Fibroblast of skin of back (primary cell): ENCODE data around the gene MAPK13. TPM values are rescaled to one million over a fixed set of nuclear protein-coding genes. Genes with fewer than 3 reads are reported as not detected.
A peak's percentile ranks its signal among the peaks of the same experiment; 100 is the strongest.
"Not testable (repeated sequence)": the region's sequence is repeated elsewhere in the genome, so short reads cannot be mapped to it uniquely, and the experiment has no call there.

ENCODE experiments used
- DNase-seq: peaks from one replicate; pipeline ENCODE4 v3.0.0-alpha.2; 2013
- polyA plus RNA-seq, 2 experiments: library from polyadenylated mRNA; unstranded; fragments of 120-200 nt; gene quantifications; one replicate each; pipeline ENCODE4 v1.2.1, GENCODE V29; 2013; ENCODE audit not compliant: insufficient read length in 2 of 2

MAPK13 gene
- polyA plus RNA-seq (2013, experiment 1 of 2; ENCODE audit: insufficient read length): 0.57 TPM
- polyA plus RNA-seq (2013, experiment 2 of 2; ENCODE audit: insufficient read length): 0.84 TPM

- peak; percentile 8 for DNase-seq
These were observed at the start of gene MAPK13 for GRCh38 chr6:36129941-36130666. TSS of gene MAPK13 (plus strand) at chr6:36130513. CDS start at chr6:36130583, 70 bp downstream.

GRCh38 chr6:36082318-36082717 lies 48.0 kb upstream of the MAPK13 start:
- no peak for DNase-seq

- DNase-seq: peak; percentile 19
These were observed 46.9 kb upstream of the MAPK13 start for GRCh38 chr6:36083446-36083845.

- DNase-seq: not testable (repeated sequence)
These were observed 42.1 kb upstream of the MAPK13 start for GRCh38 chr6:36088204-36088603.

GRCh38 chr6:36089048-36089447 lies 41.3 kb upstream of the MAPK13 start:
- no peak for DNase-seq

GRCh38 chr6:36094238-36094637 lies 36.1 kb upstream of the MAPK13 start:
- DNase-seq: no peak

GRCh38 chr6:36094753-36095496 lies 35.4 kb upstream of the MAPK13 start:
- peak; percentile 71 for DNase-seq

- DNase-seq: no peak
These were observed 34.6 kb upstream of the MAPK13 start for GRCh38 chr6:36095497-36096391.

- no peak for DNase-seq
These were observed 31.9 kb upstream of the MAPK13 start for GRCh38 chr6:36098253-36098919.

GRCh38 chr6:36098920-36099647 lies 31.2 kb upstream of the MAPK13 start:
- DNase-seq: no peak

GRCh38 chr6:36099869-36100483 lies 30.3 kb upstream of the MAPK13 start:
- no peak for DNase-seq

GRCh38 chr6:36101691-36102090 lies 28.6 kb upstream of the MAPK13 start:
- DNase-seq: no peak

- no peak for DNase-seq
These were observed 27.5 kb upstream of the MAPK13 start for GRCh38 chr6:36102853-36103252.

GRCh38 chr6:36104836-36105235 lies 25.5 kb upstream of the MAPK13 start:
- DNase-seq: no peak

GRCh38 chr6:36109092-36109491 lies 21.2 kb upstream of the MAPK13 start:
- no peak for DNase-seq

GRCh38 chr6:36110050-36110449 lies 20.3 kb upstream of the MAPK13 start:
- no peak for DNase-seq

GRCh38 chr6:36110863-36111262 lies 19.4 kb upstream of the MAPK13 start:
- DNase-seq: no peak

GRCh38 chr6:36111526-36111925 lies 18.8 kb upstream of the MAPK13 start:
- DNase-seq: no peak

- peak; percentile 28 for DNase-seq
These were observed 17.3 kb upstream of the MAPK13 start for GRCh38 chr6:36113049-36113448.

- DNase-seq: no peak
These were observed 16.6 kb upstream of the MAPK13 start for GRCh38 chr6:36113703-36114102.

- no peak for DNase-seq
These were observed 15.4 kb upstream of the MAPK13 start for GRCh38 chr6:36114798-36115408.
